Body of pancreas (tissue), 4 donors: ENCODE results near the gene PRCP. TPM values are rescaled to one million over a fixed set of nuclear protein-coding genes. Genes with fewer than 3 reads are reported as not detected.

ENCODE experiments used
- ATAC-seq: fragments of 150-250 bp; one replicate; pipeline ENCODE4 v1.9.1; 2016
- DNase-seq, 4 donors: peaks; one replicate each; pipeline ENCODE4 v3.0.0-alpha.2; 2019
- H3K27ac ChIP-seq, 4 donors: fragments of 200-600 bp; sonication (generic); 1 replicate in 3 of 4; 2 replicates in 1 of 4; pipeline versions ENCODE4 v1.5.1 to v1.6.1; 2016 to 2019; ENCODE audit warnings: mild to moderate bottlenecking in 1 of 4, mixed read lengths in 1 of 4, moderate library complexity in 1 of 4
- H3K27me3 ChIP-seq, 2 donors: fragments of 200-600 bp; sonication (generic); one replicate each; pipeline ENCODE4 v1.6.0; 2016; ENCODE audit warnings: mild to moderate bottlenecking in 1 of 2
- H3K36me3 ChIP-seq, 2 donors: fragments of 200-600 bp; sonication (generic); replicated peaks in 1 of 2; 2 replicates each; pipeline ENCODE4 v1.5.1; 2016; ENCODE audit warnings: low read depth in 2 of 2; ENCODE audit not compliant: insufficient read depth in 1 of 2
- H3K4me1 ChIP-seq: fragments of 200-600 bp; sonication (generic); one replicate; pipeline ENCODE4 v1.6.0; 2016
- H3K4me3 ChIP-seq, 2 donors: fragments of 200-600 bp; sonication (generic); 1 replicate in 1 of 2; 2 replicates in 1 of 2; pipeline ENCODE4 v1.5.1; 2016 to 2019
- H3K9me3 ChIP-seq, 3 donors: fragments of 200-600 bp; sonication (generic); 1 replicate in 2 of 3; 2 replicates in 1 of 3; pipeline ENCODE4 v1.5.1; 2016
- POLR2A ChIP-seq, 3 donors: fragments of 450-650 bp; IDR thresholded peaks; one replicate each; pipeline ENCODE4 v1.6.1; 2016; ENCODE audit warnings: antibody characterized with exemption in 3 of 3, mild to moderate bottlenecking in 2 of 3
- WGBS, 2 donors: methylation state at CpG; one replicate each; pipeline ENCODE4 v1.1.5; 2017; 5-methylcytosine and 5-hydroxymethylcytosine counted together
- intact Hi-C: fragments of 100-400 bp; cut with DNase I; formaldehyde crosslinking; loops from one replicate; pipeline ENCODE4 v1.15.1; 2023
- total RNA-seq, 2 donors: library from RNA; depleted of rRNA; stranded (reverse); fragments of >200 nt; gene quantifications; one replicate each; pipeline ENCODE4 v1.1.0, GENCODE V29; 2016
- TF ChIP-seq, protein P1 (sequence below), 7 experiments: fragments of 450-650 bp in 4 of 7; fragments of 200-600 bp in 3 of 7; sonication (generic) in 3 of 7; IDR thresholded peaks; one replicate each; pipeline ENCODE4 v1.5.1; 2016 to 2019; ENCODE audit warnings: antibody characterized with exemption in 7 of 7

PRCP gene
- total RNA-seq, 2 donors from 2014 or later: 16.8 to 38.9 TPM

DNA sequence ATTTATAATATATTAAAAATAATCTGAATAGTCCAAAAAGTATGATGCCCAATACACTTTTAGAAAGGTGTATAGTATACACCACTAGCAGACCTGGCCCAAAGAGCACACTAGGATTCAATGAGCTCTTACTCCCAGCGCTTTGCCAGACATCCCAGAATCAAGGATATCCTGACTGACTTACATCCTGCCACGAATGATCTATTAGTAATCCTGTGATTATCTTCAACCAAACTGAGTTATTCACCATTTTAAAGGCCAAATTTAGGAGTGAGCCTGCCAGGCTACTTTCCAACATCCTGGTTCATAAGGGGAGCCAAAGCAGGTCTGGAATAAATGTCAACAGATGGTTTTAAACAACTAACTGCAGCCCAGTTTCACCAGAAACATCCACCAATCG, 105.7 kb downstream of the PRCP start:
- intact Hi-C loops: no loop called here
- no peaks in the 10 kb centered on the region for H3K4me1 ChIP-seq
- H3K36me3 ChIP-seq: no peaks in the 10 kb centered on the region
- WGBS, 2 donors: 64 to 78% methylated on average over 3 of the region's 3 CpGs
- ATAC-seq: no peak
- H3K27ac ChIP-seq: no peak overlapping the region
- H3K4me3 ChIP-seq: no peak overlapping the region
- no peaks in the 10 kb centered on the region for H3K27me3 ChIP-seq
- no peak for DNase-seq
- no peak for TF ChIP-seq POLR2A (IDR thresholded peaks at IDR 0.05)
- TF ChIP-seq, protein P1, sequence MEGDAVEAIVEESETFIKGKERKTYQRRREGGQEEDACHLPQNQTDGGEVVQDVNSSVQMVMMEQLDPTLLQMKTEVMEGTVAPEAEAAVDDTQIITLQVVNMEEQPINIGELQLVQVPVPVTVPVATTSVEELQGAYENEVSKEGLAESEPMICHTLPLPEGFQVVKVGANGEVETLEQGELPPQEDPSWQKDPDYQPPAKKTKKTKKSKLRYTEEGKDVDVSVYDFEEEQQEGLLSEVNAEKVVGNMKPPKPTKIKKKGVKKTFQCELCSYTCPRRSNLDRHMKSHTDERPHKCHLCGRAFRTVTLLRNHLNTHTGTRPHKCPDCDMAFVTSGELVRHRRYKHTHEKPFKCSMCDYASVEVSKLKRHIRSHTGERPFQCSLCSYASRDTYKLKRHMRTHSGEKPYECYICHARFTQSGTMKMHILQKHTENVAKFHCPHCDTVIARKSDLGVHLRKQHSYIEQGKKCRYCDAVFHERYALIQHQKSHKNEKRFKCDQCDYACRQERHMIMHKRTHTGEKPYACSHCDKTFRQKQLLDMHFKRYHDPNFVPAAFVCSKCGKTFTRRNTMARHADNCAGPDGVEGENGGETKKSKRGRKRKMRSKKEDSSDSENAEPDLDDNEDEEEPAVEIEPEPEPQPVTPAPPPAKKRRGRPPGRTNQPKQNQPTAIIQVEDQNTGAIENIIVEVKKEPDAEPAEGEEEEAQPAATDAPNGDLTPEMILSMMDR (IDR thresholded peaks at IDR 0.05): no peak
- H3K9me3 ChIP-seq: no peaks in the 10 kb centered on the region

DNA sequence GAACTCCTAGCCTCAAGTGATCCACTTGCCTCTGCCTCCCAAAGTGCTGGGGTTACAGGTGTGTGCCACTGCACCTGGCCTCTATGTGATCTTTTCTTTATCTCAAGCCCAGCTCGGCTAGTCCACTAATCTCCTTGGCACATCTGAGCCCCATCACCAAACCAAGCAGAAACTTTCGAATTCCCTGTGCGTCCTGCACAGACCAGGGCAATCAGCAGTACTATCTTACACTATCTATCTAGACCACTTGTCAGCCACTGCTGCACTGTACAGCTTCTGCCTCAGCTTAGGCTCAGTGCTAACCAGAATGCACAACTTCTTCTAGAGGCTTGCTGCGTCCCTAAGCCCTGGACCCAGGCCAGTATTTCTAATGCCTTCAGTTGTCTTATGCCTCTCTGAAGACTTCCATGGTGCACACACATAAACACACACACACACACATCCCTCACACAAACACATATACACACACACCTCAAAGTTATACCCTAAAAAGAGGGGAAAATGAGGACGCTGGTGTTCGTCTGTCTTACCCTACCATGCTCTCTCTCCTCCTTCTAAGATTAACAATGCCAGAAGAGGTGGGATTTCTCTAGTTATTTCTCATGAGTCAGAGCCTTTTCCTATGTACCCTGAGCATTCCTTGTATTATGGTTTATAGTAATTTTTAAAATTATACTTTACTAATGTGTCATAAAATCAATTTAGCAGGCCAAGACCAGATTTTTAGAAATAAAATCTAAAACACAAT, 107.2 kb downstream of the PRCP start:
- Histone ChIP-seq H3K9me3 (no peaks in the 10 kb centered on the region), H3K36me3 (no peaks in the 10 kb centered on the region), H3K27ac (no peak overlapping the region), H3K4me3 (no peak overlapping the region), H3K27me3 (no peaks in the 10 kb centered on the region), H3K4me1 (no peaks in the 10 kb centered on the region)
- 78 to 82% methylated on average over 6 of the region's 6 CpGs for WGBS, 2 donors
- no peak for TF ChIP-seq POLR2A (IDR thresholded peaks at IDR 0.05)
- TF ChIP-seq, protein P1 (IDR thresholded peaks at IDR 0.05): no peak
- ATAC-seq (no peak), DNase-seq (no peak)
- intact Hi-C loops: no loop called here

DNA sequence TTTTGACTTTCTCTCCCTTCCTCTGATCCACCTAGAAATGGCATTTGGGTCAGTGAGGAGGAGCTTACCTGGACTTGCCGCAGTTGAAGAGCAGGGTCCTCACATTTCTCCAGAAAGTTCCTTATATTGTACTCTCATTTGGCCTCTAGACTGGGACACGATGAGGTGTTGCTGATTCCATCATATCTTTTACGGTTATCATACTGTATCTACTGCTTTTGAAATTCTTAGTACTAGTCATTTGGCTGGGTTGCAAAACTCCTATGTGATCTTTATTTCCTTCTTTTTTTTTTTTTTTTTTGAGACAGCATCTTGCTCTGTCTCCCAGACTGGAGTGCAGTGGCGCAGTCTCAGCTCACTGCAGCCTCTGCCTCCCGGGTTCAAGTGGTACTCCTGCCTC, 107.9 kb downstream of the PRCP start:
- WGBS, 2 donors: 83 to 87% methylated on average over 5 of the region's 5 CpGs
- Histone ChIP-seq H3K27me3 (no peaks in the 10 kb centered on the region), H3K4me3 (no peak overlapping the region), H3K36me3 (no peaks in the 10 kb centered on the region), H3K9me3 (no peaks in the 10 kb centered on the region), H3K4me1 (no peaks in the 10 kb centered on the region), H3K27ac (no peak overlapping the region)
- ATAC-seq: no peak
- TF ChIP-seq POLR2A (IDR thresholded peaks at IDR 0.05): no peak
- TF ChIP-seq, protein P1 (IDR thresholded peaks at IDR 0.05): no peak
- DNase-seq: no peak
- intact Hi-C loops: no loop called here

DNA sequence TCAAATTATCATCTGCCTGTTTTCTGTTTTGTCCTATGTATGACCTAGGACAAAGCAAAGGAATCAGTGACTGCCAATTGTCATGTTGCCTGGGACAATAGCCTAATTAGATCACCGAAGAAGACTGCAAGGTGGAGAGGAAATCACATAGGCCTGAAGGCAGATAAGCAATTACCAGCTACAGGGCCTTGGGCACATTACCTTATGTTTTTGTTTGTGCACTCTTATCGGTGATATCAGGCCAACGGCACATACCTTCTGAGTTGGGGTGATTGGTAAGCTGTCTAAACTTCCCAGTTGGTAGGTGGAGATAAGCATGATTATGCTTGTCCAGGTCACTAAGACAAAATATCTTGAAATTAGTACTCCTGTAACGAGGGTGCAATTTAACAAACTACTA, 108.5 kb downstream of the PRCP start:
- Histone ChIP-seq H3K27me3 (no peaks in the 10 kb centered on the region), H3K9me3 (no peaks in the 10 kb centered on the region), H3K27ac (no peak overlapping the region), H3K36me3 (no peaks in the 10 kb centered on the region), H3K4me1 (no peaks in the 10 kb centered on the region), H3K4me3 (no peak overlapping the region)
- WGBS, 2 donors: 42 to 43% methylated on average over 4 of the region's 4 CpGs
- intact Hi-C loops: no loop called here
- TF ChIP-seq POLR2A (IDR thresholded peaks at IDR 0.05): no peak
- TF ChIP-seq, protein P1 (IDR thresholded peaks at IDR 0.05): no peak
- ATAC-seq: no peak
- DNase-seq: no peak
